HG02571 (cell line): ENCODE results near the gene PSME3IP1.
"Not testable (repeated sequence)": the region's sequence is repeated elsewhere in the genome, so short reads cannot be mapped to it uniquely, and the experiment has no call there.

ENCODE experiments used
- ATAC-seq: cut with Tn5 transposase; IDR thresholded peaks from one replicate; pipeline ENCODE4 v1.9.1; 2021; ENCODE audit warnings: mild to moderate bottlenecking, moderate library complexity; ENCODE audit not compliant: unreplicated experiment

Gene PSME3IP1

GRCh38 chr16:57200321-57200720 lies 14.5 kb upstream of the PSME3IP1 start:
- not testable (repeated sequence) for ATAC-seq

GRCh38 chr16:57196753-57197152 lies 10.9 kb upstream of the PSME3IP1 start:
- no peak for ATAC-seq

- ATAC-seq, result no peak
Observed at GRCh38 chr16:57196286-57196685, 10.4 kb upstream of the PSME3IP1 start.

- ATAC-seq, result no peak
Observed at GRCh38 chr16:57194512-57194911, 8.7 kb upstream of the PSME3IP1 start.

- no peak for ATAC-seq
Observed at GRCh38 chr16:57192720-57193486, 7.1 kb upstream of the PSME3IP1 start.

GRCh38 chr16:57192146-57192545 lies 6.3 kb upstream of the PSME3IP1 start:
- ATAC-seq, result no peak

- ATAC-seq, result no peak
Observed at GRCh38 chr16:57191056-57191571, 5.3 kb upstream of the PSME3IP1 start.

- ATAC-seq, result no peak
Observed at GRCh38 chr16:57190136-57190535, 4.3 kb upstream of the PSME3IP1 start.

GRCh38 chr16:57189527-57189926 lies 3.7 kb upstream of the PSME3IP1 start:
- ATAC-seq, result not testable (repeated sequence)

GRCh38 chr16:57188711-57189002 lies 2.8 kb upstream of the PSME3IP1 start:
- ATAC-seq, result no peak

GRCh38 chr16:57187902-57188710 lies 2.3 kb upstream of the PSME3IP1 start:
- ATAC-seq, result not testable (repeated sequence)

- ATAC-seq, result no peak
Observed at GRCh38 chr16:57186872-57187854, 1.3 kb upstream of the PSME3IP1 start.

- peak; percentile 28 for ATAC-seq
Observed at GRCh38 chr16:57185446-57185944, 344 bp downstream of the PSME3IP1 start.

GRCh38 chr16:57184887-57185445 lies 873 bp downstream of the PSME3IP1 start:
- no peak for ATAC-seq

GRCh38 chr16:57184113-57184512 lies 1.7 kb downstream of the PSME3IP1 start:
- no peak for ATAC-seq

- ATAC-seq, result no peak
Observed at GRCh38 chr16:57179215-57179828, 6.5 kb downstream of the PSME3IP1 start.

GRCh38 chr16:57178793-57179212 lies 7.0 kb downstream of the PSME3IP1 start:
- no peak for ATAC-seq

GRCh38 chr16:57178196-57178595 lies 7.6 kb downstream of the PSME3IP1 start:
- ATAC-seq, result no peak

GRCh38 chr16:57175896-57176295 lies 9.9 kb downstream of the PSME3IP1 start:
- no peak for ATAC-seq

GRCh38 chr16:57172721-57173290 lies 13.0 kb downstream of the PSME3IP1 start:
- no peak for ATAC-seq
